Aortic smooth muscle cell (primary cell): ENCODE results near the gene GABRE. TPM values are rescaled to one million over a fixed set of nuclear protein-coding genes. Genes with fewer than 3 reads are reported as not detected.

Experiments used
- total RNA-seq: library from RNA; depleted of rRNA; stranded (reverse); fragments of >200 nt; gene quantifications from 2 replicates; pipeline ENCODE4 v1.2.3, GENCODE V29; 2014

The GABRE gene
- 10.7 and 43.3 TPM in 2 replicates for total RNA-seq

GRCh38 chrX:151974336-151975227, at the start of gene GABRE:
TSS of gene GABRE (minus strand) at chrX:151974676. CDS start at chrX:151974625, 51 bp downstream.

GRCh38 chrX:151912780-151913179, 61.7 kb downstream of the GABRE start, which contains the start of gene MAGEA4:
TSS of gene MAGEA4 (plus strand) at chrX:151912889. CDS start at chrX:151923665, 10,776 bp downstream.

Other genes starting within 250 kb of the GABRE start
- not detected in 2 replicates for gene CNGA2, start 239.9 kb downstream of the GABRE start, total RNA-seq
- not detected in 2 replicates for gene MAGEA4, start 61.8 kb downstream of the GABRE start, total RNA-seq
- not detected in 2 replicates for gene MAGEA10, start 163.9 kb upstream of the GABRE start, total RNA-seq